ENCODE data around the gene HOXD3. TPM values are rescaled to one million over a fixed set of nuclear protein-coding genes. Genes with fewer than 3 reads are reported as not detected.

HOXD3 gene
- total and polyA plus RNA-seq, 9 of the 15 experiments (the other 6 are each of a cell fraction or from before 2014, with no cell fraction given): not detected

GRCh38 chr2:176137252-176137580 lies 19.9 kb upstream of the HOXD3 start:
- 3% methylated on average over 2 of the region's 2 CpGs for WGBS (ENCODE audit: insufficient coverage, low coverage, missing lambda C conversion rate)
- Histone ChIP-seq H3K9ac (ENCODE audit: insufficient read depth in 1 of 2, low read depth in 2 of 2, low read length in 2 of 2) (no peak overlapping the region), H3K27me3 (ENCODE audit: control insufficient read depth in 2 of 2, insufficient read depth in 2 of 2, low read length in 2 of 2) (peaks cover 36 to 63% of the 10 kb centered on the region in 2 experiments; a peak in 4 of 5 replicates), H3K4me3 (no peak overlapping the region), H3K36me3 (ENCODE audit: control insufficient read depth, insufficient read depth, low read length) (no peaks in the 10 kb centered on the region), H3K4me1 (replicated peaks in 1 of 2; ENCODE audit: control insufficient read depth in 2 of 2, insufficient read depth in 2 of 2, low read length in 2 of 2) (peaks cover 0 to 15% of the 10 kb centered on the region in 2 experiments; a peak in 2 of 5 replicates), H3K4me2 (ENCODE audit: insufficient read depth, low read length) (no peak overlapping the region), H4K20me1 (replicated peaks; ENCODE audit: control insufficient read depth, insufficient read depth, low read length) (no peaks in the 10 kb centered on the region), H3K9me1 (ENCODE audit: control insufficient read depth, insufficient read depth, low read length) (no peaks in the 10 kb centered on the region), H3K79me2 (ENCODE audit: control insufficient read depth, insufficient read depth, low read length) (no peaks in the 10 kb centered on the region), H3K27ac (ENCODE audit: extremely low read depth, low read depth, low read length) (no peak overlapping the region), H2AFZ (ENCODE audit: low read depth, low read length) (no peak overlapping the region), H3K9me3 (replicated peaks; ENCODE audit: control insufficient read depth, insufficient read depth, low read depth, low read length) (no peaks in the 10 kb centered on the region; the same call in 1 of the 2 replicates)
- FAIRE-seq: no peak
- intact Hi-C loops (cut with micrococcal nuclease) (no loop called here), in situ Hi-C loops (cut with MboI) (loop anchor here (25.0 kb wide), 2 partner anchors 675 to 1625 kb away; no protein-coding TSS in a partner anchor)
- no TSS peak for BruUV-seq (replicated peaks)
- POLR2A ChIA-PET: no interaction called here
- no peak for DNase-seq (ENCODE audit: extremely low read depth in 1 of 4, low spot score in 3 of 4)
- ATAC-seq: no peak
- CTCF ChIA-PET (ENCODE audit: low intra/inter-chr PET ratio): interaction anchor here (1.2 kb wide), 1 partner anchor 417 kb away, joined by 3 read pairs; no protein-coding TSS in a partner anchor
- TF ChIP-seq NFATC3 (IDR thresholded peaks at IDR 0.05) (no peak), ZNF217 (CRISPR knock-in tag; IDR thresholded peaks at IDR 0.05) (no peak), BRF1 (IDR thresholded peaks at IDR 0.05; ENCODE audit: borderline replicate concordance, extremely low read depth, insufficient read length) (no peak)
- TF ChIP-seq, protein P1, sequence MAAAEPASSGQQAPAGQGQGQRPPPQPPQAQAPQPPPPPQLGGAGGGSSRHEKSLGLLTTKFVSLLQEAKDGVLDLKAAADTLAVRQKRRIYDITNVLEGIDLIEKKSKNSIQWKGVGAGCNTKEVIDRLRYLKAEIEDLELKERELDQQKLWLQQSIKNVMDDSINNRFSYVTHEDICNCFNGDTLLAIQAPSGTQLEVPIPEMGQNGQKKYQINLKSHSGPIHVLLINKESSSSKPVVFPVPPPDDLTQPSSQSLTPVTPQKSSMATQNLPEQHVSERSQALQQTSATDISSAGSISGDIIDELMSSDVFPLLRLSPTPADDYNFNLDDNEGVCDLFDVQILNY (CRISPR knock-in tag; IDR thresholded peaks at IDR 0.05): no peak

- in situ Hi-C loops (cut with MboI): loop anchor here (25.0 kb wide), 2 partner anchors 674 to 1624 kb away; no protein-coding TSS in a partner anchor
- no peak for FAIRE-seq
- ChIA-PET POLR2A (no interaction called here), CTCF (ENCODE audit: low intra/inter-chr PET ratio) (interaction anchor here (1.2 kb wide), 1 partner anchor 417 kb away, joined by 3 read pairs; no protein-coding TSS in a partner anchor)
- Histone ChIP-seq H3K9me1 (ENCODE audit: control insufficient read depth, insufficient read depth, low read length) (no peaks in the 10 kb centered on the region), H3K9me3 (replicated peaks; ENCODE audit: control insufficient read depth, insufficient read depth, low read depth, low read length) (no peaks in the 10 kb centered on the region; the same call in 1 of the 2 replicates), H4K20me1 (replicated peaks; ENCODE audit: control insufficient read depth, insufficient read depth, low read length) (no peaks in the 10 kb centered on the region), H3K79me2 (ENCODE audit: control insufficient read depth, insufficient read depth, low read length) (no peaks in the 10 kb centered on the region), H3K27ac (ENCODE audit: extremely low read depth, low read depth, low read length) (no peak overlapping the region), H3K4me1 (replicated peaks in 1 of 2; ENCODE audit: control insufficient read depth in 2 of 2, insufficient read depth in 2 of 2, low read length in 2 of 2) (peaks cover 0 to 15% of the 10 kb centered on the region in 2 experiments; a peak in 2 of 5 replicates), H3K4me2 (ENCODE audit: insufficient read depth, low read length) (no peak overlapping the region), H3K36me3 (ENCODE audit: control insufficient read depth, insufficient read depth, low read length) (no peaks in the 10 kb centered on the region), H2AFZ (ENCODE audit: low read depth, low read length) (no peak overlapping the region), H3K9ac (ENCODE audit: insufficient read depth in 1 of 2, low read depth in 2 of 2, low read length in 2 of 2) (no peak overlapping the region), H3K4me3 (no peak overlapping the region), H3K27me3 (ENCODE audit: control insufficient read depth in 2 of 2, insufficient read depth in 2 of 2, low read length in 2 of 2) (peaks cover 33 to 57% of the 10 kb centered on the region in 2 experiments; a peak in 4 of 5 replicates)
- ATAC-seq: no peak
- 18% methylated on average over 8 of the region's 8 CpGs for WGBS (ENCODE audit: insufficient coverage, low coverage, missing lambda C conversion rate)
- no TSS peak for BruUV-seq (replicated peaks)
- no peak for DNase-seq (ENCODE audit: extremely low read depth in 1 of 4, low spot score in 3 of 4)
- no peak for TF ChIP-seq NR2C1 (IDR thresholded peaks at IDR 0.05)
- no peak for TF ChIP-seq NR2C1 (tag; IDR thresholded peaks at IDR 0.05)
- TF ChIP-seq HDAC2 (IDR thresholded peaks at IDR 0.05): no peak
- TF ChIP-seq, protein P2, sequence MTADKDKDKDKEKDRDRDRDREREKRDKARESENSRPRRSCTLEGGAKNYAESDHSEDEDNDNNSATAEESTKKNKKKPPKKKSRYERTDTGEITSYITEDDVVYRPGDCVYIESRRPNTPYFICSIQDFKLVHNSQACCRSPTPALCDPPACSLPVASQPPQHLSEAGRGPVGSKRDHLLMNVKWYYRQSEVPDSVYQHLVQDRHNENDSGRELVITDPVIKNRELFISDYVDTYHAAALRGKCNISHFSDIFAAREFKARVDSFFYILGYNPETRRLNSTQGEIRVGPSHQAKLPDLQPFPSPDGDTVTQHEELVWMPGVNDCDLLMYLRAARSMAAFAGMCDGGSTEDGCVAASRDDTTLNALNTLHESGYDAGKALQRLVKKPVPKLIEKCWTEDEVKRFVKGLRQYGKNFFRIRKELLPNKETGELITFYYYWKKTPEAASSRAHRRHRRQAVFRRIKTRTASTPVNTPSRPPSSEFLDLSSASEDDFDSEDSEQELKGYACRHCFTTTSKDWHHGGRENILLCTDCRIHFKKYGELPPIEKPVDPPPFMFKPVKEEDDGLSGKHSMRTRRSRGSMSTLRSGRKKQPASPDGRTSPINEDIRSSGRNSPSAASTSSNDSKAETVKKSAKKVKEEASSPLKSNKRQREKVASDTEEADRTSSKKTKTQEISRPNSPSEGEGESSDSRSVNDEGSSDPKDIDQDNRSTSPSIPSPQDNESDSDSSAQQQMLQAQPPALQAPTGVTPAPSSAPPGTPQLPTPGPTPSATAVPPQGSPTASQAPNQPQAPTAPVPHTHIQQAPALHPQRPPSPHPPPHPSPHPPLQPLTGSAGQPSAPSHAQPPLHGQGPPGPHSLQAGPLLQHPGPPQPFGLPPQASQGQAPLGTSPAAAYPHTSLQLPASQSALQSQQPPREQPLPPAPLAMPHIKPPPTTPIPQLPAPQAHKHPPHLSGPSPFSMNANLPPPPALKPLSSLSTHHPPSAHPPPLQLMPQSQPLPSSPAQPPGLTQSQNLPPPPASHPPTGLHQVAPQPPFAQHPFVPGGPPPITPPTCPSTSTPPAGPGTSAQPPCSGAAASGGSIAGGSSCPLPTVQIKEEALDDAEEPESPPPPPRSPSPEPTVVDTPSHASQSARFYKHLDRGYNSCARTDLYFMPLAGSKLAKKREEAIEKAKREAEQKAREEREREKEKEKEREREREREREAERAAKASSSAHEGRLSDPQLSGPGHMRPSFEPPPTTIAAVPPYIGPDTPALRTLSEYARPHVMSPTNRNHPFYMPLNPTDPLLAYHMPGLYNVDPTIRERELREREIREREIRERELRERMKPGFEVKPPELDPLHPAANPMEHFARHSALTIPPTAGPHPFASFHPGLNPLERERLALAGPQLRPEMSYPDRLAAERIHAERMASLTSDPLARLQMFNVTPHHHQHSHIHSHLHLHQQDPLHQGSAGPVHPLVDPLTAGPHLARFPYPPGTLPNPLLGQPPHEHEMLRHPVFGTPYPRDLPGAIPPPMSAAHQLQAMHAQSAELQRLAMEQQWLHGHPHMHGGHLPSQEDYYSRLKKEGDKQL (CRISPR knock-in tag; IDR thresholded peaks at IDR 0.05; ENCODE audit: borderline replicate concordance): no peak
- no peak for TF ChIP-seq ETV1 (tag; conservative IDR thresholded peaks at IDR 0.05; ENCODE audit: low read depth)
- intact Hi-C loops (cut with micrococcal nuclease): no loop called here
Measured at GRCh38 chr2:176137906-176138305, 19.2 kb upstream of the HOXD3 start.

All from K562 (cell line).